Muscle layer of duodenum (tissue), 2 donors: ENCODE measurements around the gene PGBD5.
A peak's percentile ranks its signal among the peaks of the same experiment; 100 is the strongest.
"Not testable (repeated sequence)": the region's sequence is repeated elsewhere in the genome, so short reads cannot be mapped to it uniquely, and the experiment has no call there.

Experiments used
- H3K27ac ChIP-seq: one replicate; pipeline ENCODE4 v1.7.0; 2013; ENCODE audit warnings: mild to moderate bottlenecking, low read length
- H3K27me3 ChIP-seq: one replicate; pipeline ENCODE4 v1.7.0; 2013; ENCODE audit warnings: low read depth, mild to moderate bottlenecking, control low read depth, low read length
- H3K36me3 ChIP-seq, 2 donors: one replicate each; pipeline ENCODE4 v1.7.0; 2013; ENCODE audit warnings: low read length in 2 of 2, control low read depth in 1 of 2, mild to moderate bottlenecking in 1 of 2; ENCODE audit not compliant: insufficient read depth in 2 of 2, control insufficient read depth in 1 of 2
- H3K4me1 ChIP-seq, 2 donors: one replicate each; pipeline ENCODE4 v1.7.0; 2013; ENCODE audit warnings: low read length in 2 of 2, mild to moderate bottlenecking in 2 of 2, control low read depth in 1 of 2, moderate library complexity in 1 of 2; ENCODE audit not compliant: insufficient read depth in 2 of 2, control insufficient read depth in 1 of 2
- H3K4me3 ChIP-seq, 2 donors: one replicate each; pipeline ENCODE4 v1.7.0; 2013; ENCODE audit warnings: low read length in 2 of 2, low read depth in 1 of 2, mild to moderate bottlenecking in 1 of 2
- H3K9me3 ChIP-seq, 2 donors: one replicate each; pipeline ENCODE4 v1.7.0; 2013; ENCODE audit warnings: low read length in 2 of 2, control low read depth in 1 of 2, mild to moderate bottlenecking in 1 of 2; ENCODE audit not compliant: control insufficient read depth in 1 of 2
- donor health status: healthy.

Gene PGBD5

GRCh38 chr1:230424391-230425251, 1.5 kb downstream of the PGBD5 start:
- H3K27me3 ChIP-seq = peaks cover 35% of the 10 kb centered on the region
- H3K4me1 ChIP-seq = peaks cover 0 to 7% of the 10 kb centered on the region in 2 donors
- H3K36me3 ChIP-seq = no peaks in the 10 kb centered on the region
- peaks cover 0 to 3% of the 10 kb centered on the region in 2 donors for H3K9me3 ChIP-seq
- H3K27ac ChIP-seq = no peak overlapping the region
- peak overlapping the region in 1 of 2 donors; percentile 41 for H3K4me3 ChIP-seq

GRCh38 chr1:230423951-230424350, 2.2 kb downstream of the PGBD5 start:
- Histone ChIP-seq H3K4me1 (peaks cover 0 to 7% of the 10 kb centered on the region in 2 donors), H3K36me3 (no peaks in the 10 kb centered on the region), H3K27ac (no peak overlapping the region), H3K4me3 (no peak overlapping the region), H3K9me3 (peaks cover 0 to 3% of the 10 kb centered on the region in 2 donors), H3K27me3 (peaks cover 35% of the 10 kb centered on the region)

DNA sequence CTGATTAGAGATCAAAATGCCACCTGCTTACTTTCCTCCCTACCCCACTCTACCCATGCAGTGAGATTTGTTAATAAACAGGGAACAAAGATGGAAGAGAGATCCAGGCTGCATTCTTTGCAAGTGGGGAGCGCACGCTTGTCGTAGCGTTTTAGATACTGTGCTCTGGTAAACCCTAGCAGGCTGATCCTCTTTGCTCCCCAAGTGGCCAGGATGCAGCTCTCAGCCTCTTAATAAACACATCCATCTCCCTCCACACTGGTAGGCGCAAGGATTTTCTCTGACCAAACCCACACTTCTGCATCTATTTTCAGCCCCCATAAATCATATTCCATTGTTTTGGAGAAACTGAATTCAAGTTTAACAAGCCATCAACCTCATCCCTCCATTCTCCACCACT, 2.9 kb downstream of the PGBD5 start:
- Histone ChIP-seq H3K36me3 (no peaks in the 10 kb centered on the region), H3K9me3 (peaks cover 0 to 3% of the 10 kb centered on the region in 2 donors), H3K27ac (no peak overlapping the region), H3K4me3 (no peak overlapping the region), H3K27me3 (peaks cover 35% of the 10 kb centered on the region), H3K4me1 (peaks cover 0 to 7% of the 10 kb centered on the region in 2 donors)

- H3K36me3 ChIP-seq = no peaks in the 10 kb centered on the region
- peaks cover 0 to 3% of the 10 kb centered on the region in 2 donors for H3K9me3 ChIP-seq
- H3K4me1 ChIP-seq = peaks cover 0 to 7% of the 10 kb centered on the region in 2 donors
- H3K27me3 ChIP-seq = peaks cover 35% of the 10 kb centered on the region
- H3K4me3 ChIP-seq = no peak overlapping the region
- no peak overlapping the region for H3K27ac ChIP-seq
Observed at GRCh38 chr1:230422221-230422981, 3.7 kb downstream of the PGBD5 start.

DNA sequence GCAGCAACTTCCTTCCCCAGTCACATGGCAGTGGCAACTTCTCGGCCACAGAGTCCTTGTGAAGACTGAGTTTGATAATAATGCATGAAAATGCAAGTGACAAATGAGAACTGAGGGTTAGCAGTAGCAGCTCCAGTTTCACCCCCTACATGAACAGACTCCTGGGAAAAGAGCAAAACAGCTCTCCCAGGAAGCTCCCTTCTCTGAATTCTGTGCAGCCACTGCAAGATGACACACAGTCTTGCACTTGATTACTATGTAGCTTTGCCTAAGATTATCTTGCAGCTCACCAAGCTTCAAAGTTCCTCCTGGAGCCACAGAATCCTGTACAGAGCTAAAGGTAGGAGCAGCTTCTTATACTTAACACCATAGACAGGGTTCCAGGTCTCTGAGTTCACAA, 4.7 kb downstream of the PGBD5 start:
- Histone ChIP-seq H3K27ac (no peak overlapping the region), H3K4me3 (no peak overlapping the region), H3K4me1 (peaks cover 0 to 7% of the 10 kb centered on the region in 2 donors), H3K36me3 (no peaks in the 10 kb centered on the region), H3K27me3 (peaks cover 40% of the 10 kb centered on the region), H3K9me3 (peaks cover 0 to 3% of the 10 kb centered on the region in 2 donors)

DNA sequence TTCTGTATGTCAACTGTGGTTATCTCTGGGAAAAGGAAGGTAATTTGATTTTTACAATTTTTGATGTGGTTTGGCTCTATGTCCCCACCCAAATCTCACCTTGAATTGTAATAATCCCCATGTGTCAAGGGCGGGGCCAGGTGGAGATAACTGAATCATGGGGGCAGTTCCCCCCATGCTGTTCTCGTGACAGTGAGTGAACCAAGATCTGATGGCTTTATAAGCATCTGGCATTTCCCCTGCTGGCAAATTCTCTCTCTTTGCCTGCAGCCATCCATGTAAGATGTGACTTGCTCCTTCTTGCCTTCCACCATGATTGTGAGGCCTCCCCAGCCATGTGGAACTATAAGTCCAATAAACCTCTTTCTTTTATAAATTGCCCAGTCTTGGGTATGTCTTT, 5.8 kb downstream of the PGBD5 start:
- H3K36me3 ChIP-seq, H3K4me3 ChIP-seq, H3K27ac ChIP-seq, H3K4me1 ChIP-seq, H3K9me3 ChIP-seq: not testable (repeated sequence)
- peaks cover 40% of the 10 kb centered on the region for H3K27me3 ChIP-seq

- H3K27me3 ChIP-seq = peaks cover 8% of the 10 kb centered on the region
- no peak overlapping the region for H3K4me3 ChIP-seq
- no peaks in the 10 kb centered on the region for H3K4me1 ChIP-seq
Observed at GRCh38 chr1:230416430-230416829, 9.7 kb downstream of the PGBD5 start.

GRCh38 chr1:230415405-230416132, 10.6 kb downstream of the PGBD5 start:
- Histone ChIP-seq H3K27me3 (peaks cover 5% of the 10 kb centered on the region), H3K9me3 (no peaks in the 10 kb centered on the region), H3K36me3 (no peaks in the 10 kb centered on the region), H3K4me1 (no peaks in the 10 kb centered on the region), H3K4me3 (no peak overlapping the region), H3K27ac (no peak overlapping the region)

More at GRCh38 chr1:230416430-230416829, 9.7 kb downstream of the PGBD5 start:
- H3K9me3 ChIP-seq = no peaks in the 10 kb centered on the region
- no peaks in the 10 kb centered on the region for H3K36me3 ChIP-seq
- no peak overlapping the region for H3K27ac ChIP-seq

DNA sequence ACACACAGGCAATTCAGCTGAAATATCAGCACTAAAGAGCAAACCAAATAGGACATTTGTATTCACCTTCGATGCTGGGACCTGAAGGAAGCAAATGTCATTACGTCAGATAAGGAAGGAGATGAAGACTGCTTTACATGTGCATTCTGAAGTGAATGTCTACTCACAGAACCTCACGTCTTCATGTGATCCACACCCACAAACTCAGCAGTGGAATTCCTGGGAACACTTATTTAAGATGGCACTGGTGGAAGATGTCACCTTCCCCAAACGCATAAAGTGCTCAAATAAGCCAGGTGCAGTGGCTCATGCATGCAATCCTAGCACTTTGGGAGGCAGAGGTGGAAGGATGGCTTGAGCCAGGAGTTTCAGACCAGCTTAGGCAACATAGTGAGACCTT, 11.4 kb downstream of the PGBD5 start:
- no peak overlapping the region for H3K27ac ChIP-seq
- H3K27me3 ChIP-seq = peaks cover 5% of the 10 kb centered on the region
- no peak overlapping the region for H3K4me3 ChIP-seq
- H3K4me1 ChIP-seq = no peaks in the 10 kb centered on the region
- H3K36me3 ChIP-seq = no peaks in the 10 kb centered on the region
- H3K9me3 ChIP-seq = no peaks in the 10 kb centered on the region

- H3K27me3 ChIP-seq = peaks cover 5% of the 10 kb centered on the region
- no peaks in the 10 kb centered on the region for H3K36me3 ChIP-seq
- no peak overlapping the region for H3K27ac ChIP-seq
- H3K4me1 ChIP-seq = no peaks in the 10 kb centered on the region
- peaks cover 0 to 3% of the 10 kb centered on the region in 2 donors for H3K9me3 ChIP-seq
- no peak overlapping the region for H3K4me3 ChIP-seq
Observed at GRCh38 chr1:230414102-230414501, 12.0 kb downstream of the PGBD5 start.

DNA sequence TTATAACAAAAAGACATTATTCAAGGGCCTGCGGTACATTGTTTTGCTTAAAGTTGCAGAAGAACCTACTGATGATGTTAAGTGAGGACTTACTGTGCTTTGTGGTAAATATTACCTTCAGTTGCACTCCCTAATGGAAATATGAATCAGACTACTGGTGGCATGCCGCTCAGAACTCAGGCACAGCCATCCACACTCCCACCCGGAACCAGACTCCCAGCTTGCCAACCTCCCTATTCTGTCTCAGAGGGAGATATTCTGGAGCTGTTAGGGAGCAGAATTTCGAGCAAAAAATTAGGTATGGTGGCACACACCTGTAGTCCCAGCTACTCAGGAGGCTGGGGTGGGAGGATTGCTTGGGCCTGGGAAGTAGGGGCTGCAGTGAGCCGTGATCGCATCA, 13.1 kb downstream of the PGBD5 start:
- H3K4me3 ChIP-seq = no peak overlapping the region
- peaks cover 0 to 3% of the 10 kb centered on the region in 2 donors for H3K9me3 ChIP-seq
- no peaks in the 10 kb centered on the region for H3K4me1 ChIP-seq
- H3K36me3 ChIP-seq = no peaks in the 10 kb centered on the region
- H3K27me3 ChIP-seq = peaks cover 5% of the 10 kb centered on the region
- H3K27ac ChIP-seq = no peak overlapping the region
